HG03469 (cell line): ENCODE data around the gene DNAH1.

Source experiments
- ATAC-seq: cut with Tn5 transposase; IDR thresholded peaks from one replicate; pipeline ENCODE4 v1.9.1; 2021; ENCODE audit warnings: mild to moderate bottlenecking, moderate library complexity, moderate number of reproducible peaks; ENCODE audit not compliant: unreplicated experiment

DNAH1 gene

DNA sequence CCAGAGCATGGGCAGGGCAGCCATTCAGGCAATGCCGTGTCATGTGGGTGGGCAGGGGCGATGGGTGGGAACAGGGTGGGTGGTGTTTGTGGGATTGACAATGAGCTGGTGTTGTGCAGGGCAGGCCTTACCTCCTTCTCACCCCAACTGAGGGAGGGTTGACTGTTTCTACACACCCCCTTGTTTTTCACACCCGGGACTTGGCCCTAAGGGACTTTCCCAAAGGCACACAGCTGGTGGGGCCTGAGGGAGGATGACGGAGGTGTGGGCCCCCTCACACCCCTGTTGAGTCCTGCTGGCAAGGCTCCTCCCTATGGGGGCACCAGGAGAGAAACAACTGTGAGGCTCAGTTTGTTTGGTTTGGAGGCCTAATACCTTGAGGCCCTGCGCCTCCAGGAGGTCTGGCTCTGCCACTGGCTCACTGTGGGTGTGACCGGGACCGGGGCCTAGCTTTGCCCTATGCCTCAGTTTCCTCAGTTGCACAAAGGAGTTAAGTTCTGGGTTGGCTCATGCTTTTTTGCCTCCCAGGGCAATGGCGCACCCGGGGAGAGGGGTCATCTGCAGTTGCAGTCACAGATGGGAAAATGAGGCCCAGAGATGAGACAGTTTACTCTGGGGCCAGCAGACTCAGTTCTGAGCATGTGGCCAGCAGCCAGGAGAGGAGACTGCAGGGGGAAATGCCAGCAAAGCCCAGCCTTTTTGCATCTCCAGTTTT is 5.1 kb upstream of the DNAH1 start:
- ATAC-seq = no peak

DNA sequence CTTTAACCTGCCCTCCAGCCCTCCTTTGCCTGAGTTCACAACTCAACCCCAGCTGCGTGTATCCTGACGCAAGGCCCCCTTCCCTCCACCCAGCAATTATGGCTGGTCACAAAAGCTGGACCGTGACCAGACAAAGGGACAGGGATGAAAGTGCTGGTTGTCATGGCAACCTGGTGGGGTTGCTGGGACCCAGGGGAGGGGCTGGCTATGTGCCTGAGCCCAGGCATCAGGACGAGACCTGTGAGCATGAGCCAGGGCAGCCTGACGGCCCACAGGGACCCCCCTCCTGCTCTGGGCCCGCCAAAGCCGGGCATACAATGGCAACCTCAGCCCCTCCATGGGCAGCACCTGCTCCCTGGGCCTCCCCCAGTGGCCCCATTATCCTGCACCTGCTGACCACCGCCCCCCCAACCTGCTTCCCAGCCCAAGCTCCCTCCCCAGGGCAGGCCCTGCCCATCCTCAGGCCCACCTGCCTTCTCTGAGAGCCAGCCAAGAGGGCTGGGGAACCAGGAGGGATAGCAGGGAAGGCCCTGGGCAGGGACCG is 4.5 kb upstream of the DNAH1 start:
- ATAC-seq = no peak

DNA sequence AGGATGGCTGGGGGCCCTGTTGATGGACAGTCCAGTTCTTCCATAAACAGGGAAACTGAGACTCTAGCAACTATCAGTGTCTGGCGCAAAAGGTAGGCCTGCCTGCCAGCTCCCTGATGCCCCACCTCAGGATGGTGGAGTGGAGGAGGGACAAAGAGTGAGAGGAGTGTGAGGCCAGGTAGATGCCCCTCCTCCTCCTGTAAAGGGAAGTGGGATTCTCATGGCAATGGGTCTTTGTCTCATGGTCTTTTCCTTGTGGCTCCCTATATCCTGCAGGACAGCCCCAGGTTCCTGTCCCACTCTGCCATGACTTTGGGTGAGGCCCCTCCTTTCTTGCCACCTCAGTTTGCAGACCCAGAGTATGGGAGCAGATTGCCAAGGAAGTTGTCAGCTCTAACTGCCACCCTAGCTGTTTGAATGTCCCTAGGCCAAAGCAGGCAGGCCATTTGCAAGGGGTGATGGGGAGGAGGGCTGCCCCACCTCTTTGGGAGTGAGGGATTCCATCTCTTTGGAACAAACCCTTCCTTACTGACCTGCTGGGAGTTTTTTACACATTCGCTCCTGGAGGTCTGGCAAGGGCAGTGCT is 2.8 kb upstream of the DNAH1 start:
- ATAC-seq = no peak

DNA sequence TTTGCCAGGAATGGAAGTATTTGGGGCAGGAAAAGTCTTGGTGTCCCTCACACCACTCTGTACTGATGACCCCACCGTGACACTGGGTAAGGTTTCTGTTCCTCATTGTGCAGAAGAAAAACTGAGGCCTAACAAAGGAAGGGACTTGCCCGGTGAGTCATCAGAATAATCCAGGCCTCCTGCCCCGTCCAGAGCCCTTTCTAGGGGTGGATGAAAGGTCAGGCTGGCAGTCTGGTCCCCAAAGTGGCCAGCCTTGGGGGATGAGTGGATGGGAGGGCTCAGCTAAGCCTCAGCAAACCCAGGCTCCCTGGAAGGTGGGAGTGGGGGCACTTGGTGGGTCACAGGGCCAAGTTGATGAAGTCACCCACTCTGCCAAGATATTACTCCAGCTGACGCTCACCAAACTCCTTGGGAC is 2.3 kb upstream of the DNAH1 start:
- ATAC-seq = peak; percentile 73

DNA sequence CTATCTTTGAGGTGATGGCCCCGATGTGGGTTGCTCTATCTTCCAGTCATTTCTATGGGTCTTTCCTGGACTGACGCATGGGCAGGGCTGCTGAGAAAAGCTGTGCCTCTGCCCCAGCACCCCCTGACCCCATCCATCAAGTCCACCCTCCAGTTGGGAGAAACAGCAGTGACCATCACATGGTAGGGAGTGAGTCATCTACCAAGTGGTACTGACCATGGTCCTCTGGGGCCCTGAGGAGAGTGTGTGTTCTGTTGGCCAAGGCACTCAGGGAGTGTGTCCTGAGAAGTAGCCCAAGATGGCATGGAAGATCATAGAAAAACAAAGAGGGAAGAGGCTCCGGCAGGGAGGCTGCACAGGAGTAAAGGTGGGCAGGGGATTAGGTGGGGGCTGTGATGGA is 1.6 kb upstream of the DNAH1 start:
- no peak for ATAC-seq

DNA sequence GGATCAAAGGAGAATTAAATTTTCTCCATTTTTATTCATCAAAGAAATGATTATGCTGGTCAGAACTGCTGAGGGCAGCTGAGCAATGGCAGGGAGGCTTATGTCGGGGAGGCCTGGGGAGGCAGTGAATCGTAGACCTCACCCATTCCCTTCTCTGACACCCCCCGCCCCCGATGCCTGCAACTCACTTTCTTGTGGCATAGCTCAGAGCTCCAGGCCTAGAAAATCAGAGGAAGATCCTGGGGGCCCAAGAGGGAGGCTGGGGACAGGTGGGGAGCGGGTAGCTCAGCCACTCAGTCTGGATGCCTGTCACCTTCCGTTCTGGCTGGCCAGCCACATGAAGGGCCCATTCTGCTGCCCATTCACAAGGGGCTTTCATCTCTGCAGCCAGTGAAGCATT is 1.1 kb upstream of the DNAH1 start:
- ATAC-seq = no peak

DNA sequence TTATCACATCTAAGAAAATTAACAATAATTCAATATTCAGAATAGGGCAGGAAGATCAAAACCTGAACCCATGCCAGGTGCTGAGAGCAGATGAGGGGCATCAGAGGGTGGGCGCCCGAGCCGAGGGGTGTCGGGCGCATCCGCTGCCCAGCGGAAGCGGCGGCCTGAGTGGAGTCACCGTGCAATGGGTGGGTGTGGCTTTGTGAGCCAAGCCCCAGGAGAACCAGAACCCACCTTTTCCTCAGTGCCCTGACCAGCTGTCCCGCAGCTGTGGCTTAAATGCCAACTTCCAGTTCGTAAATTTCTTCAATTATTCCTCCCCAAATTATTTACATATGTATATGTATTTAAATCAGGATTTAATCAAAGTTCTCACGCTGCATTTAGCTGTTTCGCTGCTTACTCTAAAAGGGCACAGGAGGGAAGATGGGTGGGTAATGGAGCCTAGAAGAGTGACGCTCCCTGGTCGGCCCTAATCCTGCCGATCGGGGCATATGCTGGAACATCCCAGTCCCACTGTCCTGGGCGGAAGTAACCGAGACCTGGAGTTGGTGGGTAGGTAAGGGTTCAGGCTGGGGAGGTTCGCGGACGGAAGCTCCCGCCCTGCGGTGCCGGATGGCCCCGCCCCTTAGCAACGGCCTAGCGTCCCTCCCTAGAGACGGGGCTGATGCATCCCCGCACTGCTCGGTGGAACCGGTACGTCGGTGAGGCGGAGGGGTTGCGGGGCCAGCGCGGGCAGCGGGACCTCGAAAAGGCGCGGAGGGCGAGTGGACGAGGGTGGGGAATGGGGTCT is 1.3 kb downstream of the DNAH1 start:
- ATAC-seq = no peak

DNA sequence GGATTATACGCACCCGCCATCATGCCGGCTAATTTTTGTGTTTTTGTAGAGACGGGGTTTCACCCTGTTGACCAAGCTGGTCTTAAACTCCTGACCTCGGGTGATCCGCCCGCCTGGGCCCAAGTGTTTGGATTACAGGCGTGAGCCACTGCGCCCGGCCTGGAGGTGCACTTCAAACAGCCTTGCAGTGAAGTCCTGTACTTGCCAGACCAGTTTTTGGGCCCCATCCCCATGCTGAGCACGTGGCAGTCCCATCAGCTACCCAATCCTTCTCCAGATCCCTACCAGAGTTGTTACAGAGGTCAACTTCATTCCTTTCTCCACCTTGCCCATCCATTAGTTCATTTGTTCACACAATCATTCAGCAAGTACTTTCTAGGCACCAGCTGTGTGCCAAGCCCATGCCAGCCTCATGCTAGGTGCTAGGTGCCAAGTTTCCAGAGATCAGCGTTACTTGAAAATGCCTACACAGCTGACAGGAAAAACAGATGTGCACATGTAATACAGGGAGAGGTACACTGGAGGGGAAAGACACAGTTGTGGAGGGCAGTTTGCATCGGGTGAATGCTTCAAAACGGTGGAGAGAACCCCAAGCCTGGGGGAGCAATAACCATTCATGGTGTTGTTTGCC is 2.2 kb downstream of the DNAH1 start:
- ATAC-seq = no peak

DNA sequence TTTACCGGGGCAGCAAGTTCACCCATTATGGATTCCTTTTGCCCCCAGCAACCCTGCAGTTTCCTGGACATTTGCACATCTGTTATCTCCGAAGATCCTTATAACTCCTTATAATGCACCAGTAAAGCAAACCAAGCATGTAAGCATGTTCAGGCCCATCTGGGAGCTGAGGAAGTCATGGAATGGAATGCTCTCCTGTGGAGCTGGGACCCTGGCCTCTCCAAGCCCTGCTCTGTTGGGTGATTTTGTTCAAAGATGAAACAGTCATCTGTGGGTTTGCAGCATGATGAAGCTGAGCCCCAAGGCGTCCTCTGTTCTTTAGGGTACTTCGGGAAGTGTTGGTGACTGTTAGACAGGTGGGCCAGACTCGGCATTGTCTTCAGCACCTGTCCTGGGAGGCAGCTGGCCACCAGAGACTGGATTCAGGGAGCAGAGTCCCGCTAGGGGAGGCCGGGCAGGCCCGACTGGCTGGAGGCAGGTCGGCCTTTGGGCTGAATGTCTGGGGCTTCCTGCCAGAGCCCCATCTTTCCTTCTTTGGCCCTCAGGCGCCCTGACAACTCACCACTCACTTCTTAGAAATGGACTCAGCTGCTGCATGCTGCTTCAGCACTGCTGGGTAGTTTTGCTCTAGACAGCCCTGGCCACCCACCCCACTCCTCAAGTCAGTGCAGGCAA is 3.9 kb downstream of the DNAH1 start:
- no peak for ATAC-seq

DNA sequence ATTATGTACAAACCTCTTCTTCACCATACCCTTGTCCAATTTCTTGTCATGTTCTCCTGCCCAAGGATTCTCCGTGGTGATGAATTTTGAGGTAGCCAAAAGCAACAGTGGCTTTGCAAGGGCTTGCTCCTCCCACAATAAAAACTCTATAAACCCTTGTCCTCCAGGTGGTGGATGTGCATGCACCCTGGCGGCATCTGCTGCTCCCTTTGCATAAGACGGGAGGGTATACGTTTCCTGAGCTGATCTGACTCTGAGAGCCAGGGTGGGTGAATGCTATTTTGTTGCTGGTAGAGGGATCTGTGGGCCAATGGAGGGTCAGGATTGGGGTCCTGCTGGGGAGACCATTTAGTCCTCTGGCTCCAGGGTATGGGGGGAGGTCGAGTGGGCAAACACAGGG is 5.4 kb downstream of the DNAH1 start:
- ATAC-seq = no peak

DNA sequence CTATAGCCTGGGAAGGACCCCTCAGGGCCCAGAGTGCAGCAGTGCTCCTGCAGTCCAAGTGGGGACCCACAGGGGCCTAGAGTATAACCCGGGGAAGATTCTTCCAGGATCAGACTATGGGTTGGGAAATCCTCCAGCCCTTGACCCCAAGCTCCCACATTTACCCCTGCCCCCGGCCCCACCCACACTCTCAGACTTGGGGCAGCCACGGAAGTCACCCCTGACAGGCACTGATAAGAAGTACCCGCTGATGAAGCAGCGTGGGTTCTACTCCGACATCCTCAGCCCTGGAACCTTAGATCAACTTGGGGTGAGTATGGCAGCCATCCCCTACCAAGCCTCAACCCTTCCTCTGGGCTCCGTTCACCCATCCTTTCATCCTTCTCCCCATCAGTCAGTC is 6.3 kb downstream of the DNAH1 start:
- no peak for ATAC-seq

DNA sequence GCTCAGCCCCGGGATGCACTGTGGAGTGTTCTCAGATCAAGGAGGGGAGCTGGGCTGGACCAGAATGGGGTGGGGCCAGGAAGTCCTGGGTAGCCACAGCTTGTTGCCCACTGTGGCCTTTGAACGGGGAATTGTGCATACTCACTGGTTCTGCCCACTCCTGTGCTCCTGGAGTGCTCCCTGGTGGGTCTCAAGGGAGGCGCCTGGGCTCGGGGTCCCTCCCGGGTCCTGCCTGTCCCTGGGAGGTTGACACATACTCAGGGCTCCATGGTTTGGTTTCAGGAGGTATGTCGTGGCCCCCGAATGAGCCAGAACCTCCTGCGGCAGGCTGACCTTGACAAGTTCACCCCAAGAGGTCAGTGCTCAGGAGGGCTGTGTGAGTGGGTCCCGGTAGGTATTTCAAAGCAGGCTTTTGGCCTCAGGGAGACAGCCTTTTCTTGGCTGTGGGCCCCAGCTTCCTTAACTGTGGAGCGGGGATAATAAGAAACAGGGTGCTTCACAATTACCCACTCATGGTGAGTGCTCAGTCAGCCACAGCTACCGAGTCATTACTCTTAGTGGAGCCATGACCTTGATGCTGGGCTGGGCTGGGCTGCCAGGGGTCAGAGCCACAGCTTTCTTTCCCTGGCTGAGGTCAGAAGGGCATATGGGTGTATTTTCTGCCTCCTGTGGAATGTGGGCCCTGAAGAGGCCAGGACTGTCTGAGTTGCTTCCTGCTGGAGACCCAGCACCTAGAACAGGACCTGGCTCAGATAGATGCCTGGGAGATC is 7.6 kb downstream of the DNAH1 start:
- ATAC-seq = no peak

DNA sequence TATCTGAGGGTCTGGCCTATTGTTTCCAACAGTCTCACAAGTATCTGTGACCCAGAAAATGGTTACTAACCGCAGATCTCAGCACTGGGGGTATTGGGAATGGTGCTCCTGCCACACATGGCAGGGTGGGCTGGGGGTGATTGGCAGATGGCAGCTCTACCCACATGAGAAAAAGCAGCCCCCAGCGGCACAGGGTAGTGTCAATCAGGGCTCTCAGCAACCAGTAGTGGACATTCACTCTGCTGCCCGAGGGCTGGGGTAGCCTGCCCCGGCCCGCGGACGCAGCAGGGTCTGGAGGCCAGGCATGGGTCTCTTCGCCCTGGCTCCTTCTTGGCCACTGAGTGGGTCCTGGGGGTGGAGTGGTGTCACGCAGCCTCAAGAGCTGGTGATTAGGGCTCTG is 8.6 kb downstream of the DNAH1 start:
- ATAC-seq = no peak

DNA sequence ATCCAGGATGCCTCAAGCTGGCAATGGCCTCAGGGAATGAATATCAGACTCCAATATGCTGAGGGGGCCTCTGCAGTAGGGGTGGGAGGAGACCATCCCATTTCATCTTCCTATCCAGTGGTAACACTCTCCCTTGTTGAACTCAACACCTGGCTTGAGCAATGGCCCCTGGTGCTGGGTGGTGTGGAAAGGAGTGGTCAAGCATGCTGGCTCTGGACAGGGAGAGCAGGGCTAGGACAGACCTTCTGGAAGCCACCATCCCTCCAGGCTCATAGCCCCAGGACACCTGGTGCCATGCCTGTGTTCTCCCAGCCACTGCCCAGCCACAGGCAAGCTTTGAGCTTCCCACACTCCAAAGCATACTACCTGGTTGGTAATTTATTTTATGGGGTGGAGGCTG is 9.6 kb downstream of the DNAH1 start:
- ATAC-seq = no peak

DNA sequence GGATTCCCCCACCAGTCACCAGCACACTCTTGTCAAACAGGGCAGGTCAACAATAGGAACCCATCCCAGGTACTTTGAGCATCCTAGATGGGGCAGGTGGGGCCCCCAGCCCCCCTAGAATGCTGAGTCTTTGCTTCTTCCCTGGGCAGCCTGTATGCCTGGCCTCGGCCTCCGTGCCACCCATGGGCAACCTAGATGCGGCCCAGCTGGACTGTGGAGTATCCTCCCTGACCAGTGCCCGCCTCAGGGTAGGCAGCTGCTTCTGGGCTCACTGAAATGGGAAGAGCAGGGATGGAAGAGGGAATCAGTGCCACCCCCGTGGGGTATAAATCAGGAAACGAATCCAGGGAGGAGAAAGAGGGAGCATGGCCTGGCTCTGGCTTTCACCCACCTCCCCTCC is 10.9 kb downstream of the DNAH1 start:
- no peak for ATAC-seq

DNA sequence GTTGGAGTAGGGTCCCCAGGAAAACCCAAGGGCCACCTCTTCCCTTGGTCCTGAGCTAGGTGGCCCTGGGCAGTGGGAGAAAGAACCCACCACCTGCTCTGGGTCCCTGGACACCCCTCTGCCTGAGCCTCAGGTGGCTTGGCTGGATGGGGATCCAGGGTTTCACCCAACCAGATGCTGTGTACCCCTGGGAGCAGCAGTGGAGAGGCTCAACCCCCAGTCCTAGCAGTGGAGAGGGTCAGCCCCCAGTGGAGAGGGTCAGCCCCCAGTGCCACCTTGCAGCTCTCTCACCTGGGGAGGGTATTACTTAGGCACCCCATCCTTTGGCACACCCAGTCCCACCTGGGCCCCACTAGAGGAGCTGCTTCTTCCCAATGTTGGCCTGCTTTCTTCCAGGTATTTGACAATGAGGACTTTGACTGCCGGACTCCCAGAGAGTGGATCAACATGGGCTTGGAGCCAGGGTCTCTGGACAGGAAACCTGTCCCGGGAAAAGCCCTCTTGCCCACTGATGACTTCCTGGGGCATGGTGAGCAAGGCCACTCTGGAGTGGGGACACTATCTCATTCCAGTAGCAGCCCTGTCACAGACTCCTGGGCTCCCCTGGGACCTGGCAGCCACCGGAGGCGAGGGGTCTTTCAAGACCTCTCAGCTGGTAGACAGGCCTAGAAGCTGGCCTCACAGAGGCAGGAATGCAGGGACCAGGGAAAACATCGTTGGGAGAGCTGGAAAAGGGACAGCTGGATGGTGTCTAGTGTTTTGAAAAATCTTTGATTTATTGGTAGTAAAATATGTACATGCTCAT is 11.6 kb downstream of the DNAH1 start:
- no peak for ATAC-seq

DNA sequence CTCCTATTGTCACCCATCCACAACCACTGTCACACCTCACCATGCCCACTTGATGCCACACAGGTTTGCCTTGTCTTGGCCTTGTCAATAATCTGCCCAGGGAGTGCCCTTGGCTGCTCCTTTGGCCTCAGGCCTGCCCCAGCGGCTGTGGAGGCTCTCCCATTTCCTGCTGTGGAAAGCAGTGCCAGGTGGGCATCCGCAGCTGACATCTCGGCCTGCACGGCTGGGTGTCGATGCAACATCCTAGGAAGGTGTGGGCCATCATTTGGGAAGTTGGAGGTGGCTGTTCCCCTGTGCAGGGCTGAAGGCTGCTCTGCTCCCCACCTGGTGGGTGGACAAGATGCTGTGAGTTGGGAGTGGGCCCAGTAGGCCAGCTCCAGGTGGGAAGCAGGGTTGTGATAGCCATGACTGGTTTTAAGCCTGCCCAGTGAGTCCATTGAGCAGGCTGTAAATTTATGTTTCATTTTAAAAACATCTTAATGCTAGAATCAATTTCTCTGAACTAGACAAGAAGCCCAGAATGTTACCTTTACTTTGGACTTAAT is 12.5 kb downstream of the DNAH1 start:
- ATAC-seq = no peak

DNA sequence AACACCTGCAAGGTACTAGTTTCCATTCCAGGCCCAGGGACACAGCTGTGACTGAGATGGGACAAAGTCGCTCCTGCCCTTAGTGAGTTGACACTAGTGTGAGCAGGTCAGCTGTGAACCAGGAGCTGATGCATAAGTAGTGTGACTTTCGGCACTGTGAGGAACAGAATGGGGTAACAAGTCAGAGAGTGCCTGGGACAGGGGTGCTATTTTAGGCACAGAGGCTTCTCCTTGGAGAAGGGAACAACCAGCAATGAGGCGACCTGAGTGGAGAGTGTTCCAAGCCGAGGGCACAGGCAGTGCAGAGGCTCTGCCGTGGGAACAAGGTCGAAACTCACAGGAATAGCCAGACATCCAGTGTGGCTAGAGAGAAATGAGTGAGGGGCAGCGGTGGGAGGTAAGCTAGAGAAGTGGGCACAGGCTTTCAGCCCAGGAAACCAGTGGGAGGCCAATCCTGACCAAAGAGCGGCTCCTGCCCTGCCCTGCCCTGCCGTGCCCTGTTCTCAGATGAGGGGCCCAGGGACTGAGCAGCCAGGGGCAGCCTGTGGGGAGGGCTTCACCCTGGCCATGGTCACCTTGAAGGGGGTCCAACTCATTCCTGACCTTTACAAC is 14.2 kb downstream of the DNAH1 start:
- no peak for ATAC-seq

DNA sequence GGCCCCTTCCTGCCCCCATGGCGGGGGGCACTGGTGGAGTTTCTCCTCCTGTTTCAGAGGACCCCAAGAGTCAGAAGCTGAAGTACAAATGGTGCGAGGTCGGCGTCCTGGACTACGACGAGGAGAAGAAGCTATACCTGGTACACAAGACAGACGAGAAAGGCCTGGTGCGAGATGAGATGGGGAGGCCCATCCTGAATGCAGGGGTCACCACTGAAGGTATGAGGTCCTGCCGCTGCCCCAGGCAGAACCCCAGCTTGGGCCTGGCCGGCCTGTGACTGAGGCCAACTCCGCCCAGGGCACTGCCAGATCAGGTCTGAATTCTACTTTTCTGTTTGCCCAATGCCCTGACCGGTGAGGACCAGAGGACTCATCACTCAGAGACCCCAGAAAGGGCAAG is 15.0 kb downstream of the DNAH1 start:
- ATAC-seq = no peak
